ENCODE results near the gene TH. TPM values are rescaled to one million over a fixed set of nuclear protein-coding genes. Genes with fewer than 3 reads are reported as not detected.

Gene TH
- total and polyA plus RNA-seq, 2 of the 8 experiments (the other 6 are each of a cell fraction or from before 2014, with no cell fraction given): 0.09 TPM; not detected in 1

DNA sequence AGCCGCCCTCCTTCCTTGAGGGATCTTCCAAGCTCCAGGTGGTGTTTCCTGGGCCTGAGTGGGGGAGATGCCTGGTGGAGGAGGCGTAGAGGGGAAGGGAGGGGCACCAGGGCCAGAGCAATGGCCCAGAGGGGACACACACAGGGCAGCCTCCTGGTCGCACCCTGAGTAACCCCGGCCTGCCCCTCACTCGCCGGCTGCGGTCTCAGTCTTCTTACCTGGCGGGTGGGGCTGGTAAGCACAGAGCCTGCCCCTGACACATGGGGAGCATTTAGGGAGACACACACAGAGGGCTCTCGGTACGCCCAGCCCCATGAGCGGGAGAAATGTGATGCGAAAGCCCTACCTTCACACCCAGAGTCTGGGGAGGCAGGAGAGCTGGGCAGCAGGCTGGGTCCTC is 56.3 kb downstream of the TH start:
- peaks cover 8 to 13% of the 10 kb centered on the region in 2 experiments for H3K9me3 ChIP-seq (ENCODE audit: insufficient read depth in 2 of 2, low read depth in 1 of 2, low read length in 1 of 2)
- peaks cover 0 to 3% (median 1%) of the 10 kb centered on the region in 4 experiments; a peak in 1 of 7 replicates for H3K4me1 ChIP-seq (replicated peaks in 1 of 4; ENCODE audit: control insufficient read depth in 3 of 4, insufficient read depth in 4 of 4, low read length in 3 of 4)
- no peak overlapping the region for H2AK5ac ChIP-seq (ENCODE audit: low read depth, low read length)
- H3K27ac ChIP-seq (ENCODE audit: low read depth, low read length): no peak overlapping the region
- peaks cover 2% of the 10 kb centered on the region; the same call in 1 of the 2 replicates for H3K23me2 ChIP-seq (ENCODE audit: low read depth, low read length)
- WGBS, 2 experiments (ENCODE audit: extremely low coverage in 1 of 2, insufficient coverage in 1 of 2, insufficient read length in 1 of 2, insufficient replicate concordance in 2 of 2, low coverage in 1 of 2, low lambda C conversion rate in 2 of 2, missing lambda C conversion rate in 1 of 2): 91% methylated on average over 10 of the region's 12 CpGs; no CpG with 5 or more reads in 1 of the 2 experiments
- FAIRE-seq (no peak), DNase-seq (ENCODE audit: low read depth in 1 of 2, low spot score in 2 of 2) (no peak)
- H3K36me3 ChIP-seq (ENCODE audit: control insufficient read depth in 2 of 4, insufficient read depth in 4 of 4, low read length in 3 of 4): no peaks in the 10 kb centered on the region
- no peak overlapping the region for H3K14ac ChIP-seq (ENCODE audit: insufficient read length)
- no peaks in the 10 kb centered on the region for H3K79me2 ChIP-seq (ENCODE audit: control insufficient read depth in 1 of 2, insufficient read depth in 2 of 2, low read length in 2 of 2)
- H2BK5ac ChIP-seq (ENCODE audit: low read depth, low read length): no peak overlapping the region
- H2AFZ ChIP-seq (ENCODE audit: low read length): no peak overlapping the region
- H4K20me1 ChIP-seq (replicated peaks in 1 of 2; ENCODE audit: control insufficient read depth in 1 of 2, insufficient read depth in 2 of 2, low read length in 2 of 2): no peaks in the 10 kb centered on the region
- H3K9ac ChIP-seq (replicated peaks in 1 of 4; ENCODE audit: extremely low read depth in 1 of 4, low read depth in 3 of 4, low read length in 3 of 4): no peak overlapping the region
- H2BK120ac ChIP-seq (replicated peaks; ENCODE audit: low read depth, low read length): no peak overlapping the region
- H3K23ac ChIP-seq (ENCODE audit: insufficient read length): no peak overlapping the region
- H3K18ac ChIP-seq (ENCODE audit: extremely low read depth, low read length): no peak overlapping the region
- TF ChIP-seq, protein P1, sequence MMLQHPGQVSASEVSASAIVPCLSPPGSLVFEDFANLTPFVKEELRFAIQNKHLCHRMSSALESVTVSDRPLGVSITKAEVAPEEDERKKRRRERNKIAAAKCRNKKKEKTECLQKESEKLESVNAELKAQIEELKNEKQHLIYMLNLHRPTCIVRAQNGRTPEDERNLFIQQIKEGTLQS (IDR thresholded peaks at IDR 0.05; ENCODE audit: insufficient read depth, low read depth, low read length): no peak
- H3K56ac ChIP-seq (replicated peaks; ENCODE audit: insufficient read length, low read depth, low read length): no peak overlapping the region
- H2BK20ac ChIP-seq (ENCODE audit: low read length): no peak overlapping the region
- POLR2A ChIA-PET (ENCODE audit: partially characterized antibody): no interaction called here
- no peaks in the 10 kb centered on the region; a peak in 1 of 7 replicates for H3K27me3 ChIP-seq (replicated peaks in 1 of 4; ENCODE audit: control insufficient read depth in 3 of 4, extremely low read depth in 1 of 4, insufficient read depth in 3 of 4, low read length in 3 of 4)
- no peak overlapping the region for H3K4me2 ChIP-seq (ENCODE audit: insufficient read depth in 1 of 2, low read depth in 2 of 2, low read length in 2 of 2)
- H2BK12ac ChIP-seq (ENCODE audit: low read depth, low read length): no peak overlapping the region
- peak overlapping the region; percentile 16; the same call in 1 of the 2 replicates for H4K8ac ChIP-seq (ENCODE audit: extremely low read depth, insufficient read depth, low read length)
- no peaks in the 10 kb centered on the region for H3K79me1 ChIP-seq (ENCODE audit: low read depth, low read length)
- no peak overlapping the region for H3K4ac ChIP-seq (replicated peaks; ENCODE audit: insufficient read length, low read depth, low read length)
- CTCF ChIA-PET (ENCODE audit: partially characterized antibody): interaction anchor here (0.8 to 1.8 kb wide), 7 partner anchors 12 to 79 kb away, joined by 3 to 6 read pairs (median 3); no protein-coding TSS in a partner anchor
- H3K4me3 ChIP-seq (ENCODE audit: extremely low read depth in 1 of 4, insufficient read depth in 2 of 4, low read depth in 3 of 4, low read length in 4 of 4): no peak overlapping the region
- H2BK15ac ChIP-seq (ENCODE audit: low read length): no peak overlapping the region; the same call in 1 of the 2 replicates
- H4K91ac ChIP-seq (replicated peaks; ENCODE audit: insufficient read length, low read length): no peak overlapping the region
- no peak overlapping the region for H4K5ac ChIP-seq (ENCODE audit: insufficient read length, low read depth, low read length)
